ENCODE data around the gene PITRM1.
A peak's percentile ranks its signal among the peaks of the same experiment; 100 is the strongest.

The PITRM1 gene

GRCh38 chr10:3142146-3142875 lies 30.3 kb downstream of the PITRM1 start:
- no peak for TF ChIP-seq CTCF (IDR thresholded peaks at IDR 0.05; ENCODE audit: low read depth, low read length)
- no peak for DNase-seq (ENCODE audit: extremely low read depth, low read depth)

GRCh38 chr10:3141351-3142005 lies 31.1 kb downstream of the PITRM1 start:
- TF ChIP-seq CTCF (IDR thresholded peaks at IDR 0.05; ENCODE audit: low read depth, low read length), result no peak
- DNase-seq (ENCODE audit: extremely low read depth, low read depth), result no peak

DNA sequence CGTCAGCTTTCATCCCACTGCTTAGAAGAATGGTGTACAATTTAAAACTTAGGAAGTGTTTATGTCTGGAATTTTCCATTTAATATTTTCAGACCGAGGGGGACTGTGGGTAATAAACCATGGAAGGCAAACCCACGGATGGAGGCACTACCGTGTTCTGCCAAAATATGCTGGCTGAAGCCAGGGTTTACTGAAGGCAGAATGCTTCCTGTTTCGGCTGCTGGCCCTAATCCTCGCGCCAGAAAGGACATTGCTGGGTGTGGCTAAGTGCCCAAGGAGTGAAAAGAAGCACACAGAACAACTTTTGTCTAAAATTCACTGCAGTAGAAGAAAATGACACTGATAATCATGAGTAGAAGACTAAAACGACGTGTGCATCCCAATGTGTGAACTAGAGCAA lies 32.3 kb downstream of the PITRM1 start:
- DNase-seq (ENCODE audit: extremely low read depth, low read depth), result no peak
- no peak for TF ChIP-seq CTCF (IDR thresholded peaks at IDR 0.05; ENCODE audit: low read depth, low read length)

DNA sequence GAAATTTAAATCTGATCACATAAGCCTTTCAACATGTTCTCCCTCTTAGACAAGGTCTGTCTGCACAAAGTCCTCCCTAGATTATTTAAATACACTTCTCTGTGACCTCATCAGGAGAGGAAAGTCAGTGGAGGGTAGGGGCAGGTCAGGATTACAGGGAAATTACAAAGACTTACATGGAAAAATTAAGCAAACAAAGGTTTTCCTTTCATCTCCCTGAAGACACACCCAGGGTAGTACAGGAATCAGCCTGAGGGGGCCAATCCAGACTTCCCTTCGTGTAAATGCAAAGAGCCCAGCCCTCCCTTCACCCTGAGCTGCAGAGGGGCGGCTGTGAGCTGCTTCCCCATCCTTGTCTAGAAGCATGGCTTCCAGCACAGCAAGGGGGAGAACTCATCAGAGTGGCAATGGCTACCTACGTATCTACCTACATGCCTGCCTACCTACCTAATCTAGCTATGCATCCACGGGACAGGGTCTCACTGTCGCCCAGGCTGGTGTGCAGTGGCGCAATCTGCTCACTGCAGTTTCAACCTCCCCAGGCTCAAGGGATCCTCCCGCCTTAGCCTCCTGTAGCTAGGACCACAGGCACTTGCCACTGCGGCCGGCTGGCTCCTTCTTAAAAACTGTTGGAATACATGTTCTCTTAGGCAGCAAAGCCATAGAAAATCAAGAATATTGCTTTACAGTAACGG lies 33.2 kb downstream of the PITRM1 start:
- no peak for DNase-seq (ENCODE audit: extremely low read depth, low read depth)
- TF ChIP-seq CTCF (IDR thresholded peaks at IDR 0.05; ENCODE audit: low read depth, low read length), result no peak

- no peak for TF ChIP-seq CTCF (IDR thresholded peaks at IDR 0.05; ENCODE audit: low read depth, low read length)
- no peak for DNase-seq (ENCODE audit: extremely low read depth, low read depth)
These were observed 34.4 kb downstream of the PITRM1 start for GRCh38 chr10:3137958-3138726.

DNA sequence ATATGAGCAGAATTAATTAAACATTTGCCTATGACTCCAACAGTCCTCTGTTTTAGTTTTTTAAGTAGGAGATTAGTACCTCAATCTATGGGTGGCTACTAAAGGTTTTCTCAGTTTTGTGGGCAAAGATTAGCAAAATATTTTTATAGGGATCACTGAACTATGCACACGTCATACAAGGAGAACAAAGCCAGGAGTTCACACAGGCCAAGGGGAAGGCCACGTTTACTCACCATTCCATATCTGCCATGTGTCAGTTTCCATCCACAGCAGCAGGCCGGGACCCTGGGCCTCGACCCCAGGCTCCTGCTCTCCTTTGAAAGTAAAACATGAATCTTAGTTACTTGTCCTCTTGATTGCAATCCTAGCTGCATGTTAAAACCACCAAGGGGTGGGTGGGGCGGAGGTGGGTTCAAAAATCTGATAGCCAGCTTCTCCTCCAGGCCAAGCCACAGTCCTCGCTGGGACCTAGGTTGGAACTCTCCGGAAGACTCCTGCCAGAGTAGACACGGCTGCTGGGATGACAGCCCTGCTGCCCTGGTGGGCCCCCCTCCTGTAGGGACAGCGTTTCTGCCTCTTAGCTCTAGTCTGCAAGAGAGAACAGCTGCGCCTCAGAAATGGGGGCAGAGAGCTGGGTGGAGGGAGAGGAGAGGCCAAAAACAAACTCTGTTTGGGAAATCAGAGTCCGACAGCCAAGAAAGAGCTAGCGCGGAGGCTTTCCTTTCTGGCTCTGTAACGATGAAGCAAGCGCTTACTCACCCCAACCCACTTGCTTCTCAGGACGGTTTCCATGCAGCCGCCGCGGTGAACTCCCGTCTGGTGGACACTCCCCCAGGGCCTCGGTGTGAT lies 35.6 kb downstream of the PITRM1 start:
- DNase-seq (ENCODE audit: extremely low read depth, low read depth), result peak; percentile 69
- no peak for TF ChIP-seq CTCF (IDR thresholded peaks at IDR 0.05; ENCODE audit: low read depth, low read length)
